Effector CD4-positive, alpha-beta T cell (primary cell): ENCODE data around the gene ADCY7.

ENCODE experiments used
- DNase-seq: peaks from one replicate; pipeline ENCODE4 v3.0.0-alpha.2; 2020

ADCY7 gene

DNA sequence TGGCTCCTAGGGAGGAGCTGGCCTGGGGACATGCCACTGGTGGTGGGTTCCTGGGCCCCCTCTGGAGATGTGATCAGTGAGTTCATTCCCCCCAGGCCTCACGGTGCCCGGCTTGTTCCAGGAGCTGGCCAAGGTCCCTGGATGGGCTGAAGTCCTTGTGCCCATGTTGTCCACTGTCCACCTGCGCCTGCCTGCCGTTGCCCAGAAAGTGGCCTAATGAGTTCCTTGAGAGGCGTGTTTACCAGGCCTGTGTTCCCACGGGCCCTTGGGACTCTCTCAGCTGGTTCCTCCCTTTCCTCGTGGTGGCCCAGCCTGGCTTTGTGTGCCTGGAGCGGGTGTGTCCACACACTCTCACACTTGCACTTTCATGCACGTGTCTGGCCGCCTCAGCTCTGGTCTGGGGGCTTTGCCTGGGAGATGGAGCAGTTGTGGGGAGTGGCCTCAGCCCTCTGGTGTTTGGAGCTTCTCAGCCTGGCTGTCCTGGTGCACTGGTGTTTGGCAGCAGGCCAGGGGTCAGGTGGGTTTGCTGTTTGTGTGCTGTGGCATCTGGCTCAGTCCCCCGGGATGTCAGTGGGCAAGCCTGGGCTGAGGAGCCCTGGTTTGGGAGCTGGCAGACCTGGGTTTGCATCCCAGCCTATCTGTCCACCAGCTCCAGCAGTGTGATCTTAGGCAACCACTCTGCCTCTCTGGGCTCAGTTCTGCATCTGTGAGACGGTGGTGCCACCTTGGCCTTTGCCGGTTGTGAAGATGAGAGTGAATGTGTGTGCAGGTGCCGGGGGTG lies 18.0 kb downstream of the ADCY7 start:
- no peak for DNase-seq

DNA sequence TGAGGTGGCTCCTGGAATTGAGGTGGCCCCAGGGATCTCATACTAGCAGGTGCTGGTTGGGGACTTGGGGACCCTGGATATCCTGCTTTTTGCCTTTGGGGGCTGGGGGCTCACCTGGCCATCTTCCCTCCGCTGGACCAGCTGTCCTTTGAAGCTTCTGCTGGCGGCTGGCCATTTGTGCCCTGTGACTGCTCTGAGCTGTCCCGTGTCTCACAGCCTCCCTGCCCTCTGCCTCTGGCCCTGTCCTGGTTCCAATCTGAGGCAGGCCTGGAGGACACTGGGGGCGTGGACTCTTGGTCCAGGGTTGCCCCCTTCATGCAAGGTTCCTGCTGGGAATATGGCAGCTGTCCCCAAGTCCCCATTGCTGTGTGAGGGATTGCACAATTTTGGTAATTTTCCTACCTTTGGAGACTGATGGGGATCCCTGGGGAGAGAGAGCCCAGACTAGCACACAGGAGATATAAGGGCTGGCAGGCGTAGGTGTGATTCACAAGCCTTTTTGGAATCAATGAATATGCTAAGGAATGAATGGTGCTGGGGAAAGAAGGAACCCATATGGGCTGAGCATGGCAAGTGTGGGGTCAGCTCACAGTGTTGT lies 19.2 kb downstream of the ADCY7 start:
- no peak for DNase-seq

DNA sequence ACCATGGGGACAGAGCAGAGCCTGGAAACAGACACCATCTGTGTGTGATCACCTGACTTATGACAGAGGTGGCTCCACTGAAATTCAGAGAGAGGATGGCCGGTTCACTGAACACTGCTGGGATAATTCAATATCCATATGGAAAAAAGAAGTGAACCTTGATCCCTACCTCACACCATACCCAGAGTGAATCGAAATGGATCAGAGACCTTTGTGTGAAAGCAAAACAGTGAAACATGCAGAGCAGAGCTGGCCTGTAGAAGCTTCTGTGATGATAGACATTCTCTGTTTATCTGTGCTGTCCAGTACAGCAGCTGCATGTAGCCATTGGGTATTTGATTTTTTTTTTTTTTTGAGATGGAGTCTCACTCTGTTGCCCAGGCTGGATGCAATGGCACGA lies 20.3 kb downstream of the ADCY7 start:
- DNase-seq = no peak

DNA sequence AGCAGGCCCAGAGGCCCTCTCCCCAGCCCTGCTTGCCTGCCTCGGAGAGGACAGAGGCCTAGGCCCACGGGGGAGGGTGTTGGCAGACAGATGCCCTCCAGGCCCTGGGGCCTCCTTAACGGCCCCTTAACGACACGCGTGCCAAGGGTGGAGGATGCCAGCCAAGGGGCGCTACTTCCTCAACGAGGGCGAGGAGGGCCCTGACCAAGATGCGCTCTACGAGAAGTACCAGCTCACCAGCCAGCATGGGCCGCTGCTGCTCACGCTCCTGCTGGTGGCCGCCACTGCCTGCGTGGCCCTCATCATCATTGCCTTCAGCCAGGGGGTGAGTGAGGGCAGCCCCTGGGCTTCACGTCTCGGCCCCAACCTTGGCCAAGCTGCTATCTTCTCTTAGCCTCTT lies 21.7 kb downstream of the ADCY7 start:
- DNase-seq = no peak

DNA sequence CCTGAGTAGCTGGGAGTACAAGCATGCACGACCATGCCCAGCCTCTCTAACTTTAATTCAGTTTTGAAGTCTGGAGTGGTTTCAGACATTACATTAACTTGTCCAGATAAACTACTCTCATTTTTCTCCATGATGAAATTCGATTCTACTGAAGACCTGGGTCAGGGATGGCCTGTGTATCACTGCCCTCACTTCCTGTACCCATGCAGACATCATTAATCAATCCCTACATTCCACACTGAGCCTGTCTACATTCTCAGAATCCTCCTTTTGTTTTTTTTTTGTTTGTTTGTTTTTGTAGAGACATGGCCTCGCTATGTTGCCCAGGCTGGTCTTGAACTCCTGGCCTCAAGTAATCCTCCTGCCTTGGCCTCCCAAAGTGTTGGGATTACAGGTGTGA lies 22.6 kb downstream of the ADCY7 start:
- DNase-seq = no peak

DNA sequence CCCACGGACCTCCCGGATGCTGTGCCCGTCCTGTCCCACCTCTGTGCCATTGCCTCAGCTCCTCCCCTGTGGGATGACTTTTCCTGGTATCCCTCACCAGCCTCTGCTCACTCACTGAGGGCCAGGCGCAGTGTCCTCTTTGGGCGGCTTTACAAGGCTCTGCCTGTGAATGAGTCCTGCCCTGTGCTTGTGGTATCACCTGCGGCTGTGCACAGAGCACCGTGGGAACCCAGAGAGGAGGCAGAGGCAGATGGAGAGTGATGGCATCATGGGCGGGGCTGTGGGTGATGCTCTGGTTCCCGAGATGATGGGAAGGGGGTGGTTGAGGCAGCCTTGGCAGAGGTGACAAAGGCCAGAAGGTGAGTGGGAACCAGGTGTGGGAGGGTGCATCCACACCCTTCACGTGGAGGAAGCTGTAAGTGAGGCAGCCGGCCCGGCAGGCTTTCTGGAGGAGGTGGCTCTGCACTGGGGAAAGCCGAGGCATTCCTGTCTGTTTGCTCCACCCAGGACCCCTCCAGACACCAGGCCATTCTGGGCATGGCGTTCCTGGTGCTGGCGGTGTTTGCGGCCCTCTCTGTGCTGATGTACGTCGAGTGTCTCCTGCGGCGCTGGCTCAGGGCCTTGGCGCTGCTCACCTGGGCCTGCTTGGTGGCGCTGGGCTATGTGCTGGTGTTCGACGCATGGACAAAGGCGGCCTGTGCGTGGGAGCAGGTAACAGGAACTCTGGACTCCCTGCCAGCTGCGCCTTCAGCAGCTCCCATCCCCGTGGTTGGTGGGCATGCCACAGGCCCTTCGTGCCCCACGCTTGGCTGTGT lies 23.8 kb downstream of the ADCY7 start:
- no peak for DNase-seq

DNA sequence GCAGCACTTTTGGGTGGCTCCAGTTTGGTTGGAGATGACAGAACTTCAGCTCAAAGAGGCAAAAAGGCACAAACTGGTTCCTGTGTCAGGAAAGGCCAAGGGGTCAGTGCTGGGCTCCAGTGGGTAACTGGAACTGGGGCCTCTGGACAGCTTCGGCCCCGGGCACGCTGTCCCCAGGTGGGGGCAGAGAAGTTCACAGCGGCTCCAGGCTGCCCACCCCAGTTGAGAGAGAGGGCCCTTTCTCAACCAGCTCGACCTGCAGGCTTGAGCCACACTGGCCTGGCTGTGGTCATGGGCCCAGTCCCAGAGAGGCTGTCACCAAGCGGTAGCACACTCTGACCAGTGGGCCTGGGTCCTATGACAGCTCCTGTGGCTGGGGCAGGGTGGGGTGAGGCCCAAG lies 24.5 kb downstream of the ADCY7 start:
- no peak for DNase-seq

DNA sequence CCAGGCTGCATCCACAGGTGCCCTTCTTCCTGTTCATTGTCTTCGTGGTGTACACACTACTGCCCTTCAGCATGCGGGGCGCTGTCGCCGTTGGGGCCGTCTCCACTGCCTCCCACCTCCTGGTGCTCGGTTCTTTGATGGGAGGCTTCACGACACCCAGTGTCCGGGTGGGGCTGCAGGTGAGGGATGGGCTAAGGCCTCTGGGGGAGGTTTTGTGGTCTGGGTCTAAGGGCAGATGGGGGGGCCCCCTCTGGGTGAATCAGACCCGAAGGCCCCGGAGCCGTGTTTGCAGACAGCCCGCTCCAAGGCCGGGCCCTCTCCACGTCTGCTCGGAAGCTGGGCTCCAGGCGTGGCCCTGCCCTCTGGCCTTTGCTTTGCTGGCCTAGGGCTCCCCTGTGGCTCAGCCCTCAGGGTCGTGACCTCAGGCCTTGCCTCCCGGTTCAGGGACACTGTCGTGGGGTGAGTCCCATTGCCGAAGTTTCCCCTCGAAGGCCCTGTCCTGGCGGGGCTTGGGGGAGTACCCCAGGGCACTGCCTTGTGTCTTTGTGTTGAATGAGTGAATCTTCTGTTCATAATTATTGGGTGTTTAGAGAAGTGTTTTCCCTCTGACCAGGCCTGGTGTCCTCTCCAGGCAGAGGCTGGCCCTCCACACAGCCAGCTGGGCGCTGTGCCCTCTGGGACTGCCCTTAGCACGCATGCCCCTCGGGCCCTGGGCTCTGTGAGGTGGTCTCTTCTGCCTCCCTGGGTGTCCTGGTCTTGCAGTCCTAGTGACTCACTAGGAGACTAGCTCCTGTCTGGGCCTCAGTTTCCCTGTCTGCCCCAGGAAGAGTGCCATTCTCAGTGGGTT lies 25.6 kb downstream of the ADCY7 start:
- DNase-seq = no peak

DNA sequence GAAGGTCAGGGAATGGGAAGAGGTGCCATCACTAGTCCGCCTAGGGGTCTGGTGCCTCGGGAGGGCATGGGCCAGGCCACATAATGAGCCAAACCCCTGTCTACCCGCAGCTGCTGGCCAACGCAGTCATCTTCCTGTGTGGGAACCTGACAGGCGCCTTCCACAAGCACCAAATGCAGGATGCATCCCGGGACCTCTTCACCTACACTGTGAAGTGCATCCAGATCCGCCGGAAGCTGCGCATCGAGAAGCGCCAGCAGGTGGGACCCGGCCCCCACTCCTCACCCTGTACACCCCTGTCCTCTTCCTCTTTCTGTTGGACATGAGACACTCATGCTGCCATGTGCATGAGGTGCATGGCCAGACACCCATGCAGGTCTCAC lies 26.2 kb downstream of the ADCY7 start:
- DNase-seq = no peak

DNA sequence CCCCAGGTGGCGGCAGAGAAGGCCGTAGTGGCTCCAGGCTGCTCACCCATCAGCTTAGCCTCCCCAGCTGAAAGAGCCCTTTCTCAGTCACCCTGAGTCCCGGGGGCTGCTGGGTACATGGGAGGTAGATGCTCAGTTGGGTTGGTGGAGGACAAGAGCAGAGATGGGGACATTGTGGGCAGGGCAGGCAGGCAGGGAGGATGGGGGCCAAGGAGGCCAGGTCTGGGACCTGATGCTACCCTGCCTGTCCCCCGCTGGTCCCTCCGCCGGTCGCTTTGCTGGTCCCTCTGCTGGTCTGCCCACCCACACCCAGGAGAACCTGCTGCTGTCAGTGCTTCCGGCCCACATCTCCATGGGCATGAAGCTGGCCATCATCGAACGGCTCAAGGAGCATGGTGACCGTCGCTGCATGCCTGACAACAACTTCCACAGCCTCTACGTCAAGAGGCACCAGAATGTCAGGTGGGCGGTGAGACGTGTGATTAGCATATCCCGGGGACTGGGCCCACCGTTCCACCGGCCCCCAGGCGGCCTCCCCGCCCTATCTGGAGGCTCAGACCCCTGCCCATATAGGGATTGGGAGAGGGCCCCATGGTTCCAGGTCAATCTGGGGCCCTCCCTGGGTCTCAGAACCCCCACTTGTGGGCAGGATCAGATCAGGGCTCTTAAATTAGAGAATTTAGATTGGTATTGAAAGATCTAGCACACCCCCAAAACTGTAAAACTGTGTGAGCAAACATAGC lies 26.9 kb downstream of the ADCY7 start:
- no peak for DNase-seq

DNA sequence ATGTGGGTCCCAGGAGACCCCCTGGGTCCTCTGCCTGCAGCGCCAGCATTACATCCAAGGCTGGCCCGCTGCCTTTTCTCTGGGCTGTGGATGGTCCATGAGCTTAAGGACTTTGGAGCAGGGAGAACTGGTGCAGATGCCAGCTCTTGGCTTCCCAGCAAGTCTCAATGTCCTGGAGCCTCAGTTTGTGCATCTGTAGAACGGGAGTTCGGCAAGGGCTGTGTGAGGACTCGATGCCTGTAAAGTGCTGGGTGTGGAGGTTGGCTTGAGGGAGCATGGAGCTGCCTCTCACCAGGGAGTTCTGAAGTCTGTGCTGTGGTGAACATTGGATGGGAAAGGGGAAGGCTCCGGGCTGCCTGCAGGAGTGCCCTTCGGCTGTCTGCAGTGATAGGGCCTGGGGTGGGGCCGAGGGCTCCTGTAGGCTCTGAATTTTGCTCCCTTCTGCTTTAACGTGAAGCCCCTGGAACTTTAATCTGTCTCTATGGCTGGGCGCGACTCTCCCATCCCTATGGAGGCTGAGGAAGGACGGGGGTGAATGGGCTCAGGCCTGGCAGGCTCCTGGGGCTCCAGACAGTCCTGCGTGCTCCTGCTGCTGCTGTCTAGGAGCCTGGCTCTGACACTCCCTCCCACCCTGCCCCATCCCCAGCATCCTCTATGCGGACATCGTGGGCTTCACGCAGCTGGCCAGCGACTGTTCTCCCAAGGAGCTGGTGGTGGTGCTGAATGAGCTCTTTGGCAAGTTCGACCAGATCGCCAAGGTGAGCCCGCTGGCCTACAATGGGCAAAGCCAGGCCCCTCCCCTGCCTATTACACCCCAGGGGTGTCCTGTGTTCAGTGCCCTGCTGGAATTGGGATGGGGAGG lies 27.9 kb downstream of the ADCY7 start:
- DNase-seq = no peak

DNA sequence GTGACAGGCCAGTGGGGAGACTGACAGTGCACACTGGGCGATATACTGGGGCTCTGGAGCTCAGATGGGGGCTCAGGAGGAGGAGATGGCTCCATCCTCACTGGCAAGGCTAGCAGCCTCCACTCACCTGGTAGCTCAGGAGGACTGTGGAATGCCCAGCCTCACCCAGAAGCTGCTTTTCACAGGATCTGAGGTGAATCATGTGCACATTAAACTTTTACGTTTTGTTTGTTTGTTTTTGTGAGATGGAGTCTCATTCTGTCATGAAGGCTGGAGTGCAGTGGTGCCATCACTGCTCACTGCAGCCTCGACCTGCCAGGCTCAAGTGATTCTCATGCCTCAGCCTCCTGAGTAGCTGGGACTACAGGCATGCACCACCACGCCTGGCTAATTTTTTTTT lies 28.6 kb downstream of the ADCY7 start:
- no peak for DNase-seq

DNA sequence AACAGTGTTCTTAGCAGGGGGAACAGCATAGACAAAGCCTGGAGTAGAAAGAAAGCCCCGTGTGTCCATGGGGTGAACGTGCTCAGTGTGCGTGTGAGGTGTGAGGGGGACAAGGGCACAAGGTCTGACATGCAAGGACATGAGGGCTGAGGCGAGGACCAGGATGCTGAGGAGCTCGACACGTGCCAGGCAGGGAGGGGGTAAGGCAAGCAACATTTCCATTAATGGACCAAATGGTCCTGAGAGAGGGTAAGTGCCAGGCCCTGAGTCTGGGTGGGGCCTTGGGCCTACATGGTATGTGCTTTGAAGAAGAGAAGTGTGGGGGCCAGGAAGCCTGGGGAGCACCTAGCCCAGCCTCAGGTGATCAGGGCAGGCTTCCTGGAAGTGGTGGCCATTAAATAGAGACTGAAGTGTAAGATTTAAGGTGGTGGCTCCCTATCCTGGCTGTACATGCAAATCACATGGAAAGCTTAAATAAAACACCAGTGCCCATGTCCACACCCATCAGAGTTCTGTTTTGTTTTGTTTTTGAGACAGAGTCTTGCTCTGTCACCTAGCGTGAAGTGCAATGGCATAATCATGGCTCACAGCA lies 29.3 kb downstream of the ADCY7 start:
- no peak for DNase-seq

DNA sequence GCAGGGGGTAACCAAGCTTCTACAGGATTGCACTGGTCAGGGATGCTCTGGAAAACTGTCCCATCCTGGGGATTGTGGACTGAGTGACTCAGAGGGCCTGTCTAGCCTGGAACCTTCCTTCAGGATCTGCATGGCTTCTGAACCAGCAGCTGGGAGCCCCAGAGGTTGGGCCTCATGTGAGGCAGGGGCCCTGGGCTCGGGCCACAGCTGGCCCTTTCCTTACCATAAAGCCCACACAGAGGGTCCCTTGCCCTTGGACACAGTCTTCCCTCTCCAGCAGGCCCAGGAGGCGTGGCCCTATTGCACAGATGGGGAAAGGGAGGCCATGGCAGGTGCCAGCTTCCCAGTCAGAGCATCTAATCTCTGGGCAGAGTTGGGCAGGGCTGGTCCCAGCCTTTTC lies 30.5 kb downstream of the ADCY7 start:
- DNase-seq = no peak

DNA sequence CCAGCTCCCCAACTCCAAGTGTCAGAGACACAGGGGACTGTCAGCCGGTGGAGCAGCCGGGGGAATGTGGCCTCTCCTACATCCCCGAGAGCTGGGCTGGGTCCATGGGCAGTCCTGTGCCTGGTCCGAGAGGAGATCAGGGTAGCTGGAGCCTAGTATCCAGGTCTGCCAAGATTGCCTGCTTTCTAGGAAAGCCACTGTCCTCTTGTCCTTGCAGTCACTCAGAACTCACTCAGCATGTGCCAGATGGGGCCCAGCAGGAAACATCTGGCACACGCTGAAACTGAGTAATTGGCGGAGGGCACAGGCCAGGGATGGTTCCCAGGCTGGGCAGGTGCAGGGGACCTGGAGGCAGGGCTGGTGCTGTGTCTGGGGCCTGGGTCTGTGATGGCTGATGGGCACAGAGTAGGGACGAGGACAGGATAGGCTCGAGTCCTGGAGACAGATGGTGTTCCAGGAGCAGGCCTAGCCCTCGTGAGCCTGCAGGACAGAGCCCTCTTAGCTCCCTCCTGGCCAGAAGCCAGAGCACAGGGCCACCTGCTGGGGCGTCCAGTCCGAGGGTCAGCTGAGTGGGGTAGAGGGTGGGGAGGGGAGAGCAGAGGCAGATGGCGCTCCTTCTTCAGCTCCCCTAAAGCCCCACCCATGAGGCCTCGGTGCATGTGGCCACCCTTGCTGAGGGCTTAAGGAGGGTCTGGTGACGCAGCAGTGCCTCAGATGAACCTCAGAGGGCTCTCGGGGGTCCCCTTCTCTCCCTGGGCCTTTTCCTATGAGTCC lies 31.1 kb downstream of the ADCY7 start:
- DNase-seq = no peak

DNA sequence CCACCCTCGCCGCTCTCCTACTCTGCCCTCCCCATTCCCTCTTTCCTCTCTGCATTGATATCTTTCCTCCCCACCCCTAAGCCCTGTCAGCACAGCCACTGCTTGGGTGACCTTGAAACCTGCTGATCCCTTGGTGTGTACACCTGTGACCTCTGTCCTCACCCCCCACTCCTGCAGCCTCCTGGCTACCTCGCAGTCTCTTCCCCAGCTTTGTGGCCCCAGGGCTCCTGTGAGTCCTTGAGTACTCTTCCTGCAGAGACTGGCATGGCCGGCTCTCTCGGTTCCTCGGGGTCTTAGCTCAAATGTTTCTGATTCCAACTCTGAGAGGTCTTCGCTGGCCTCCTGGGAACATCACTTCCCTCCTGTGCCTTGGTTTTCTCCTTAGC lies 31.7 kb downstream of the ADCY7 start:
- DNase-seq = no peak

DNA sequence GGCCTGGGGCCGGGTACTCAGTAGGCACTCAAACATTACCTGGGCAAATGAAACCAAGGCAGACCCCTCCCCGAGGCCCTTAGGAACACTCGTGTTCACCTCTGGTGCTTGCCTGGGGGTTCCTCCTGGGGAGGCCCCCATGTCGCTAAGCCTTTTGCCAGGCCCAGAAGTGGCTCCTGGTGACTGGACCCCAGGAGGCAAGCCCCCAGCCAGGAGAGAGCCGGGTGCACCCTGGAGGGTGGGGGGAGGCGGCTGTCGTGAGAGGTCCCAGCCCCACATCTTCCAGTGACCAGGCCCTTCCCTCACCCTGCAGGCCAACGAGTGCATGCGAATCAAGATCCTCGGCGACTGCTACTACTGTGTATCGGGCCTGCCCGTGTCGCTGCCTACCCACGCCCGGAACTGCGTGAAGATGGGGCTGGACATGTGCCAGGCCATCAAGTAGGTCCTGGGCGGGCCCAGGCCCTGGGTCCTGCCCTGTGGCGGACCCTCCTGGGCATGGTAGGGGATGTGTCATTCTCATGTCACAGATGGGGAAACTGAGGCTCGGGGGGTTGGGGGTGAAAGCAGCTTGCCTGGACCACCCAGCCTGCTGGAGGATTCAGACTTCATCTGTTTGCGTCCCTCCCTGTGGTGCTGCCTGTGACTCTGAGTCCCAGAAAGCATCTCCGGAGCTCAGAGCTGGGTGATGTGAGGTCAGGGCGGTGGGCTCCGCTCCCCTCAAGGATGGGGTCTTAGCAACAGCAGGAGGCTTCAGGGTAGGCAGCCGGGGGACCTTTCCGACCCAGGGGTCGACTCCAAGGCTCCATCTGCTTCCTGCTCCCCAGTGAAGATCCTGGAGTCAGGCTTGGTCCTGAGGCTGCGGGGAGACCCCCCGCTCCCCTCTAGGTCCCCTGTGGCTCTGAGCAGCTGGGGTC lies 32.5 kb downstream of the ADCY7 start:
- DNase-seq = no peak

DNA sequence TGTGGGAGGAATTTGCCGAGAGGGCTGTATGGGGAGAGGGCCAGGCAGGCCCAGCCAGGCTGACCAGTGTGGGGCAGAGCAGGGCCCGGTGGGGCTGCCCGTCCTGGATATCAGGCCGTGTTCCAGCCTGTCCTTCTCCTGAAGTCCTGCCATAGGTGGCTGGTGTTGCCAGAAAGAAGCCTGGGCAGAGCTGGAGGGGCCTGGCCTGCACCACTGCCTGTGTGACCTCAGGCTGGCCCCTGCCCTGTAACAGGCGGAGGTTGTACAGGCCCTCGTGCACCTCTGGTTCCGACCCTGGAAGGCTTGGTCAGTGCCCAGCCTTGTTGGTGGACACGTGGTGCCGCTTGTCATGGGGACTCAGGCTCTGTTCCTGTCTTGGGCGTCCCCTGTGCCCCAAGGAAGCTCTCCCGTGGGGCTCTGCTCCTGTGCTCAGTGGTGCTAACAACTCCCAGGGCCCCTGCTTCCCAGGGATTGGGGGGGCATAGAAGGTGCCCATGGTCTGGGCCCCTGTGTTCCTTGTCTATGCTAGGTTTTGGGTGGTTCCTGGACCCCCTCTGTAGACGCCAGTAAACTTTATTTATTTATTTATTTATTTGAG lies 33.3 kb downstream of the ADCY7 start:
- no peak for DNase-seq
